Measurements from ENCODE around the gene SRRM2. TPM values are rescaled to one million over a fixed set of nuclear protein-coding genes. Genes with fewer than 3 reads are reported as not detected.
A peak's percentile ranks its signal among the peaks of the same experiment; 100 is the strongest.

SRRM2 gene
- total RNA-seq, 4 donors from 2014 or later = 545 to 3,500 (median 1,361) TPM

- in situ Hi-C loops (cut with MboI; ENCODE audit: low pct_ligation_motif_present in 1 of 4, low pct_unique_long_range_greater_than_20kb in 1 of 4, low sequenced_read_pairs in 3 of 4) = no loop called here
- DNase-seq = no peak
- peaks cover 0 to 25% (median 0%) of the 10 kb centered on the region in 4 donors for H3K4me1 ChIP-seq
- H3K4me3 ChIP-seq = no peak overlapping the region
- H3K36me3 ChIP-seq = peaks cover 2 to 98% (median 46%) of the 10 kb centered on the region in 4 donors
- TF ChIP-seq EP300 (IDR thresholded peaks at IDR 0.05; ENCODE audit: low read depth) (no peak), POLR2A (IDR thresholded peaks at IDR 0.05) (no peak), CTCF (IDR thresholded peaks at IDR 0.05) (no peak), POLR2AphosphoS5 (IDR thresholded peaks at IDR 0.05) (no peak)
- no peak overlapping the region for H3K27ac ChIP-seq
- 96 to 97% methylated on average over 12 to 13 of the region's 13 CpGs for WGBS, 2 donors (ENCODE audit: low coverage in 1 of 2)
- intact Hi-C loops (cut with DNase I; ENCODE audit: low total_unique reads) = no loop called here
- no peaks in the 10 kb centered on the region for H3K27me3 ChIP-seq
- H3K9me3 ChIP-seq = no peaks in the 10 kb centered on the region
These were observed 10.3 kb downstream of the SRRM2 start for GRCh38 chr16:2762711-2763110.

DNA sequence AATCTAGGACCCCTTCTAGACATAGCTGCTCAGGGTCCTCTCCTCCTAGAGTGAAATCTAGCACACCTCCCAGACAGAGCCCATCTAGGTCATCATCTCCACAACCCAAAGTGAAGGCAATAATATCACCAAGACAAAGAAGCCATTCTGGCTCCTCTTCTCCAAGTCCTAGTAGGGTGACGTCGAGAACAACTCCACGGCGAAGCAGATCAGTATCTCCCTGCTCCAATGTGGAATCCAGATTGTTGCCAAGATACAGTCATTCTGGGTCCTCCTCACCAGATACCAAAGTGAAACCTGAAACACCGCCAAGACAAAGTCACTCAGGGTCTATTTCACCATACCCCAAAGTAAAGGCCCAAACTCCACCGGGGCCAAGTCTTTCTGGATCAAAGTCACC, 10.7 kb downstream of the SRRM2 start:
- intact Hi-C loops (cut with DNase I; ENCODE audit: low total_unique reads) (no loop called here), in situ Hi-C loops (cut with MboI; ENCODE audit: low pct_ligation_motif_present in 1 of 4, low pct_unique_long_range_greater_than_20kb in 1 of 4, low sequenced_read_pairs in 3 of 4) (no loop called here)
- TF ChIP-seq EP300 (IDR thresholded peaks at IDR 0.05; ENCODE audit: low read depth) (no peak), CTCF (IDR thresholded peaks at IDR 0.05) (no peak), POLR2AphosphoS5 (IDR thresholded peaks at IDR 0.05) (peak in 1 of 3 donors; percentile 4), POLR2A (IDR thresholded peaks at IDR 0.05) (peak; percentile 5)
- 97% methylated on average over 6 of the region's 6 CpGs; no CpG with 5 or more reads in 1 of the 2 donors for WGBS, 2 donors (ENCODE audit: low coverage in 1 of 2)
- H3K4me3 ChIP-seq = no peak overlapping the region
- H3K27me3 ChIP-seq = no peaks in the 10 kb centered on the region
- H3K4me1 ChIP-seq = peaks cover 0 to 27% (median 0%) of the 10 kb centered on the region in 4 donors
- DNase-seq = no peak
- no peak overlapping the region for H3K27ac ChIP-seq
- H3K36me3 ChIP-seq = peaks cover 2 to 98% (median 46%) of the 10 kb centered on the region in 4 donors
- no peaks in the 10 kb centered on the region for H3K9me3 ChIP-seq

DNA sequence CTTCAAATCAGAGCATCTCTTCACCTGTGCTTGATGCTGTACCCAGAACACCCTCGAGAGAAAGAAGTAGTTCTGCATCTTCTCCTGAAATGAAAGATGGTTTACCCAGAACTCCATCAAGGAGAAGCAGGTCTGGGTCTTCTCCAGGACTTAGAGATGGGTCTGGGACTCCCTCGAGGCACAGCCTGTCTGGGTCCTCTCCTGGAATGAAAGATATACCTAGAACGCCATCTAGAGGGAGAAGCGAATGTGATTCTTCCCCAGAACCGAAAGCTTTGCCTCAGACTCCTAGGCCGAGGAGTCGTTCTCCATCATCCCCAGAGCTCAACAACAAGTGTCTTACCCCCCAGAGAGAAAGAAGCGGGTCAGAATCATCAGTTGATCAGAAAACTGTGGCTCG, 12.3 kb downstream of the SRRM2 start:
- no peak for DNase-seq
- Histone ChIP-seq H3K4me3 (no peak overlapping the region), H3K27me3 (no peaks in the 10 kb centered on the region), H3K4me1 (peaks cover 0 to 31% (median 10%) of the 10 kb centered on the region in 4 donors), H3K9me3 (no peaks in the 10 kb centered on the region), H3K27ac (no peak overlapping the region), H3K36me3 (peaks cover 0 to 96% (median 41%) of the 10 kb centered on the region in 4 donors)
- WGBS, 2 donors (ENCODE audit: low coverage in 1 of 2) = 92 to 100% methylated on average over 1 to 9 of the region's 9 CpGs
- intact Hi-C loops (cut with DNase I; ENCODE audit: low total_unique reads) = no loop called here
- no peak for TF ChIP-seq POLR2A (IDR thresholded peaks at IDR 0.05)
- no peak for TF ChIP-seq CTCF (IDR thresholded peaks at IDR 0.05)
- no peak for TF ChIP-seq EP300 (IDR thresholded peaks at IDR 0.05; ENCODE audit: low read depth)
- no peak for TF ChIP-seq POLR2AphosphoS5 (IDR thresholded peaks at IDR 0.05)
- in situ Hi-C loops (cut with MboI; ENCODE audit: low pct_ligation_motif_present in 1 of 4, low pct_unique_long_range_greater_than_20kb in 1 of 4, low sequenced_read_pairs in 3 of 4) = no loop called here

- WGBS, 2 donors (ENCODE audit: low coverage in 1 of 2) = 97 to 100% methylated on average over 2 to 73 of the region's 73 CpGs
These were observed 13.3 kb downstream of the SRRM2 start for GRCh38 chr16:2765462-2766404.

More at GRCh38 chr16:2765462-2766404, 13.3 kb downstream of the SRRM2 start:
- no peak for DNase-seq
- peaks cover 0 to 95% (median 40%) of the 10 kb centered on the region in 4 donors for H3K36me3 ChIP-seq
- H3K9me3 ChIP-seq = no peaks in the 10 kb centered on the region
- intact Hi-C loops (cut with DNase I; ENCODE audit: low total_unique reads) (no loop called here), in situ Hi-C loops (cut with MboI; ENCODE audit: low pct_ligation_motif_present in 1 of 4, low pct_unique_long_range_greater_than_20kb in 1 of 4, low sequenced_read_pairs in 3 of 4) (no loop called here)
- no peak overlapping the region for H3K4me3 ChIP-seq
- H3K27ac ChIP-seq = no peak overlapping the region
- no peaks in the 10 kb centered on the region for H3K27me3 ChIP-seq
- TF ChIP-seq POLR2A (IDR thresholded peaks at IDR 0.05) (no peak), POLR2AphosphoS5 (IDR thresholded peaks at IDR 0.05) (no peak), EP300 (IDR thresholded peaks at IDR 0.05; ENCODE audit: low read depth) (no peak), CTCF (IDR thresholded peaks at IDR 0.05) (no peak)
- H3K4me1 ChIP-seq = peaks cover 9 to 31% (median 19%) of the 10 kb centered on the region in 4 donors

Data from transverse colon (tissue), 4 donors.